C4-2B (cell line): ENCODE data around the gene MED4.
A peak's percentile ranks its signal among the peaks of the same experiment; 100 is the strongest.

ENCODE experiments used
- H3K27ac ChIP-seq: fragments of 450-650 bp; 2 replicates; pipeline ENCODE4 v1.5.1; 2017
- CTCF ChIP-seq: fragments of 450-650 bp; conservative IDR thresholded peaks from 2 replicates; pipeline ENCODE4 v1.5.1; 2017; ENCODE audit warnings: mild to moderate bottlenecking
- ZFX ChIP-seq: fragments of 450-650 bp; IDR thresholded peaks from 2 replicates; pipeline ENCODE4 v1.6.1; 2017

Gene MED4

GRCh38 chr13:48050550-48050949 lies 44.4 kb downstream of the MED4 start:
- no peak overlapping the region for H3K27ac ChIP-seq
- TF ChIP-seq CTCF (no peak), ZFX (no peak)

GRCh38 chr13:48043789-48044503 lies 51.0 kb downstream of the MED4 start:
- TF ChIP-seq CTCF: no peak
- TF ChIP-seq ZFX: no peak
- H3K27ac ChIP-seq: no peak overlapping the region

GRCh38 chr13:48042894-48043293 lies 52.0 kb downstream of the MED4 start:
- no peak overlapping the region for H3K27ac ChIP-seq
- TF ChIP-seq CTCF: no peak
- no peak for TF ChIP-seq ZFX

- no peak overlapping the region for H3K27ac ChIP-seq
- TF ChIP-seq ZFX (no peak), CTCF (no peak)
Observed at GRCh38 chr13:48040896-48041295, 54.0 kb downstream of the MED4 start.

- TF ChIP-seq ZFX (no peak), CTCF (no peak)
- no peak overlapping the region for H3K27ac ChIP-seq
Observed at GRCh38 chr13:48040049-48040448, 54.9 kb downstream of the MED4 start.

GRCh38 chr13:48038761-48039160 lies 56.1 kb downstream of the MED4 start:
- H3K27ac ChIP-seq: no peak overlapping the region; the same call in 1 of the 2 replicates
- no peak for TF ChIP-seq CTCF
- no peak for TF ChIP-seq ZFX

- TF ChIP-seq ZFX (no peak), CTCF (peak; percentile 94)
- H3K27ac ChIP-seq: peak within 1 kb of the TSS; percentile 90
Observed at GRCh38 chr13:48037346-48038173, 57.3 kb downstream of the MED4 start, which contains the start of gene NUDT15. Gene NUDT15 (plus strand): TSS chr13:48037726. CDS start chr13:48037747, 21 bp downstream.
